GM21447 (cell line): Measurements from ENCODE around the gene MAGI1.
"Not testable (repeated sequence)": the region's sequence is repeated elsewhere in the genome, so short reads cannot be mapped to it uniquely, and the experiment has no call there.

Experiments
- ATAC-seq: cut with Tn5 transposase; IDR thresholded peaks from one replicate; pipeline ENCODE4 v1.9.1; 2021; ENCODE audit not compliant: unreplicated experiment

MAGI1 gene

GRCh38 chr3:66041116-66041515, 2.4 kb upstream of the MAGI1 start:
- no peak for ATAC-seq

- no peak for ATAC-seq
Measured at GRCh38 chr3:66039590-66039887, 821 bp upstream of the MAGI1 start.

- ATAC-seq = peak; percentile 29
Measured at GRCh38 chr3:66038384-66038725, 363 bp downstream of the MAGI1 start.

GRCh38 chr3:66037986-66038369, 740 bp downstream of the MAGI1 start:
- no peak for ATAC-seq

- ATAC-seq = no peak
Measured at GRCh38 chr3:66037330-66037985, 1.3 kb downstream of the MAGI1 start.

- ATAC-seq = no peak
Measured at GRCh38 chr3:66036586-66037148, 2.1 kb downstream of the MAGI1 start.

- ATAC-seq = no peak
Measured at GRCh38 chr3:66035763-66036477, 2.8 kb downstream of the MAGI1 start.

- ATAC-seq = no peak
Measured at GRCh38 chr3:66033241-66034138, 5.2 kb downstream of the MAGI1 start.

GRCh38 chr3:66031102-66031698, 7.5 kb downstream of the MAGI1 start:
- ATAC-seq = no peak

GRCh38 chr3:66029443-66029842, 9.3 kb downstream of the MAGI1 start:
- no peak for ATAC-seq

- ATAC-seq = no peak
Measured at GRCh38 chr3:66029014-66029413, 9.7 kb downstream of the MAGI1 start.

- ATAC-seq = no peak
Measured at GRCh38 chr3:66028457-66028856, 10.3 kb downstream of the MAGI1 start.

GRCh38 chr3:66027099-66027498, 11.6 kb downstream of the MAGI1 start:
- ATAC-seq = not testable (repeated sequence)

GRCh38 chr3:66023738-66024385, 14.9 kb downstream of the MAGI1 start:
- no peak for ATAC-seq

GRCh38 chr3:66023229-66023628, 15.5 kb downstream of the MAGI1 start:
- ATAC-seq = no peak

GRCh38 chr3:66021731-66022131, 17.0 kb downstream of the MAGI1 start:
- ATAC-seq = no peak

- ATAC-seq = no peak
Measured at GRCh38 chr3:66019896-66020295, 18.8 kb downstream of the MAGI1 start.

- no peak for ATAC-seq
Measured at GRCh38 chr3:66018057-66019033, 20.4 kb downstream of the MAGI1 start.

GRCh38 chr3:66017591-66017990, 21.1 kb downstream of the MAGI1 start:
- ATAC-seq = no peak

- ATAC-seq = no peak
Measured at GRCh38 chr3:66017084-66017483, 21.6 kb downstream of the MAGI1 start.
